ENCODE measurements around the gene TDRD10.

- TF ChIP-seq POLR2A (IDR thresholded peaks at IDR 0.05): no peak
- TF ChIP-seq CTCF (IDR thresholded peaks at IDR 0.05 in 4 of 5, conservative IDR thresholded peaks at IDR 0.05 in 1 of 5): no peak
These were observed 75.5 kb downstream of the TDRD10 start for GRCh38 chr1:154577346-154578057.

Measured in gastrocnemius medialis (tissue), 4 donors.